ENCODE results near the gene CITED4.

The CITED4 gene

GRCh38 chr1:40906781-40907400 lies 44.7 kb upstream of the CITED4 start:
- no peak for TF ChIP-seq CTCF (IDR thresholded peaks at IDR 0.05)
- no peak overlapping the region for H3K27ac ChIP-seq
- H3K9me3 ChIP-seq: no peaks in the 10 kb centered on the region
- DNase-seq: no peak
- H3K4me1 ChIP-seq: peaks cover 5 to 10% (median 8%) of the 10 kb centered on the region in 4 donors
- intact Hi-C loops (cut with DNase I; ENCODE audit: low total_unique reads): no loop called here
- no peaks in the 10 kb centered on the region for H3K27me3 ChIP-seq
- H3K4me3 ChIP-seq: no peak overlapping the region
- no peaks in the 10 kb centered on the region for H3K36me3 ChIP-seq

DNA sequence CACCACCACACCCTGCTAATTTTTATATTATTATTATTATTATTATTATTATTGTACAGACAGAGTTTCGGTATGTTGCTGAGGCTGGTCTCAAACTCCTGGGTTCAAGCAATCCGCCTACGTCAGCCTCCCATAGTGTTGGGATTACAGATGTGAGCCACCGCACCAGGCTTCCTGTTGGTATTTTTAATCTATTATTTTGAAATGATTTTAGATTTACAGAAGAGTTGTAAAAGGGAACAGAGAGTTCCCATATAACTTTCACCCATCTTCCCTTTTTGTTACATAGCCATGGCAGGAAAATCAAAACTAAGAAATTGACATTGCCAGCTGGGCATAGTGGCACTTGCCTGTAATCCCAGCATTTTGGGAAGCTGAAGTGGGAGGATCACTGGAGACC lies 42.9 kb upstream of the CITED4 start:
- Histone ChIP-seq H3K36me3 (no peaks in the 10 kb centered on the region), H3K4me1 (peaks cover 5 to 18% (median 11%) of the 10 kb centered on the region in 4 donors), H3K4me3 (no peak overlapping the region), H3K9me3 (no peaks in the 10 kb centered on the region), H3K27me3 (no peaks in the 10 kb centered on the region), H3K27ac (no peak overlapping the region)
- TF ChIP-seq CTCF (IDR thresholded peaks at IDR 0.05): no peak
- intact Hi-C loops (cut with DNase I; ENCODE audit: low total_unique reads): no loop called here
- no peak for DNase-seq

GRCh38 chr1:40903106-40903505 lies 40.9 kb upstream of the CITED4 start:
- intact Hi-C loops (cut with DNase I; ENCODE audit: low total_unique reads): no loop called here
- no peaks in the 10 kb centered on the region for H3K9me3 ChIP-seq
- no peaks in the 10 kb centered on the region for H3K27me3 ChIP-seq
- H3K4me3 ChIP-seq: no peak overlapping the region
- no peak for TF ChIP-seq CTCF (IDR thresholded peaks at IDR 0.05)
- H3K27ac ChIP-seq: peak overlapping the region in 1 of 2 donors; percentile 53
- peaks cover 7 to 32% (median 22%) of the 10 kb centered on the region in 4 donors for H3K4me1 ChIP-seq
- DNase-seq: no peak
- no peaks in the 10 kb centered on the region for H3K36me3 ChIP-seq

GRCh38 chr1:40901886-40902852 lies 40.0 kb upstream of the CITED4 start:
- intact Hi-C loops (cut with DNase I; ENCODE audit: low total_unique reads): no loop called here
- H3K4me1 ChIP-seq: peaks cover 7 to 38% (median 28%) of the 10 kb centered on the region in 4 donors
- H3K9me3 ChIP-seq: no peaks in the 10 kb centered on the region
- peak overlapping the region; percentile 53 to 66 for H3K27ac ChIP-seq
- peak; percentile 50 to 72 for DNase-seq
- no peaks in the 10 kb centered on the region for H3K36me3 ChIP-seq
- no peaks in the 10 kb centered on the region for H3K27me3 ChIP-seq
- no peak for TF ChIP-seq CTCF (IDR thresholded peaks at IDR 0.05)
- H3K4me3 ChIP-seq: no peak overlapping the region

- H3K4me3 ChIP-seq: no peak overlapping the region
- no peaks in the 10 kb centered on the region for H3K27me3 ChIP-seq
- no peak for TF ChIP-seq CTCF (IDR thresholded peaks at IDR 0.05)
- intact Hi-C loops (cut with DNase I; ENCODE audit: low total_unique reads): no loop called here
- H3K36me3 ChIP-seq: no peaks in the 10 kb centered on the region
- no peak overlapping the region for H3K27ac ChIP-seq
- DNase-seq: no peak
- peaks cover 0 to 4% (median 0%) of the 10 kb centered on the region in 3 donors for H3K9me3 ChIP-seq
- H3K4me1 ChIP-seq: peaks cover 7 to 38% (median 28%) of the 10 kb centered on the region in 4 donors
These were observed 37.2 kb upstream of the CITED4 start for GRCh38 chr1:40899230-40899870.
